Frontal cortex (tissue), 4 donors: ENCODE results near the gene PROB1. TPM values are rescaled to one million over a fixed set of nuclear protein-coding genes. Genes with fewer than 3 reads are reported as not detected.
"Not testable (repeated sequence)": the region's sequence is repeated elsewhere in the genome, so short reads cannot be mapped to it uniquely, and the experiment has no call there.

Experiments
- DNase-seq, 2 donors: peaks; one replicate each; pipeline ENCODE4 v3.0.0; 2012; ENCODE audit warnings: low spot score in 2 of 2
- FAIRE-seq: peaks from 2 replicates; lab custom pipeline; 2012; peaks lifted over from hg19 to GRCh38; lab: Jason Lieb, UNC
- total RNA-seq: library from RNA; depleted of rRNA; stranded (reverse); fragments of >200 nt; gene quantifications from one replicate; pipeline ENCODE4 v1.2.3, GENCODE V29; 2014
- donor health status: control.
- donor health status: control.
- donor health status: control.

PROB1 gene
- total RNA-seq, 1 donor from 2014 or later: under 0.01 TPM

DNA sequence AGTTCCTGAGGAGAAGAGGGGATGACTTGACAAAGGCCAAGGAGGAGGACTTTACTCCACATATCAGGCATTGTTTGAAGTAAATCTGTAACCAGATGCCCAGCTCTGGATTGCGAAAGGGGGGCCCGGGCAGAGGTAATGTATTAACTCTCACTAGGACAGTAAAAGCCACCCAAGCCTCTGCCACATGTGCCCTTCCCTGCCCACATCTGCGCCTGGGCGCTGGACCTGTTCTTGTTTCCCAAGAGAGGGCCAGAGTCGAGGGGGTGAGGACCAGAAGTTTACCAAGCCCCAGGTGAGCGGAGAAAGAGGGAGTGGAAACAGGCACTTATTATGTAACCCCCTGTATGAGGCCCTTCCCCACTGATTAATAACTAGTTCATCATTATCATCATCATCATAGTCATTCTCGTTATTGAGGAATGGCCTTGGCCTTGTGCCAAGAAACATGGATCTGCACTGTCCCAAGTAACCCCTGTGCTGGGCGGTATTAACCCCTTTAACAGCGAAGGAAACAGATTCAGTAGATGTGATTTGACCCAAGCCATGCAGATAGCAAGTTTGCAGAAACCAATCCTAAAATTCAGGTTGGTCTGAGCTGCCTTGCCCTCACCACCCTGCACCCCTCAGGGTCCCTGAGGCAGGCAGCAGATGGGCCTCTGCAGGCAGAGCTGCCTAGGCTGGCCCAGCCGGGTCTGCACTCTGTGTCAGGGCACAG is 11.5 kb downstream of the PROB1 start, which contains the start of gene SLC23A1:
SLC23A1 (minus strand) TSS at position 23 of the 718 bp plus-strand sequence. CDS start 44 bp downstream, outside the sequence.
- FAIRE-seq: no peak

DNA sequence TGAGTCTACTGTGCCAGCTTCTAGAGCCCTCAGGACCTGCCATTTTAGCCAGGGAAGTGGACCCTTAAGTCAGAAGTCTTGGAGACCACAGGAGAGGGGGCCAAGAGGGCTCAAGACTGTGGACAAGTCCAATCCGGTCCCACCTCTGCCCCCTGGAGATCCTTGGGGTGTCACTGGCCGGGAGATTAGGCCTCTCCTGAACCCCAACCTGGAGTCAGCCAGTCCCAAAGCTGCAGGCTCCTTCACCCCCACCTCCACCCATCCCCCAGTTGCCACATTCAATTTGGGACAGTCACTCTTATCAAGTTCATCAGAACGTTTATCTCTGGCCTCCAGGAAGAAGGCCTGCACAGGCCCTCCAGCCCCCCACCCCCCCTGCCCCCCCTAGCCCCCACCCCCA is 12.1 kb downstream of the PROB1 start:
- FAIRE-seq (no peak), DNase-seq (peak in 1 of 2 donors; percentile 13)

More for the DNA sequence above, 11.5 kb downstream of the PROB1 start, which contains the start of gene SLC23A1:
- DNase-seq: peak in 1 of 2 donors; percentile 14

DNA sequence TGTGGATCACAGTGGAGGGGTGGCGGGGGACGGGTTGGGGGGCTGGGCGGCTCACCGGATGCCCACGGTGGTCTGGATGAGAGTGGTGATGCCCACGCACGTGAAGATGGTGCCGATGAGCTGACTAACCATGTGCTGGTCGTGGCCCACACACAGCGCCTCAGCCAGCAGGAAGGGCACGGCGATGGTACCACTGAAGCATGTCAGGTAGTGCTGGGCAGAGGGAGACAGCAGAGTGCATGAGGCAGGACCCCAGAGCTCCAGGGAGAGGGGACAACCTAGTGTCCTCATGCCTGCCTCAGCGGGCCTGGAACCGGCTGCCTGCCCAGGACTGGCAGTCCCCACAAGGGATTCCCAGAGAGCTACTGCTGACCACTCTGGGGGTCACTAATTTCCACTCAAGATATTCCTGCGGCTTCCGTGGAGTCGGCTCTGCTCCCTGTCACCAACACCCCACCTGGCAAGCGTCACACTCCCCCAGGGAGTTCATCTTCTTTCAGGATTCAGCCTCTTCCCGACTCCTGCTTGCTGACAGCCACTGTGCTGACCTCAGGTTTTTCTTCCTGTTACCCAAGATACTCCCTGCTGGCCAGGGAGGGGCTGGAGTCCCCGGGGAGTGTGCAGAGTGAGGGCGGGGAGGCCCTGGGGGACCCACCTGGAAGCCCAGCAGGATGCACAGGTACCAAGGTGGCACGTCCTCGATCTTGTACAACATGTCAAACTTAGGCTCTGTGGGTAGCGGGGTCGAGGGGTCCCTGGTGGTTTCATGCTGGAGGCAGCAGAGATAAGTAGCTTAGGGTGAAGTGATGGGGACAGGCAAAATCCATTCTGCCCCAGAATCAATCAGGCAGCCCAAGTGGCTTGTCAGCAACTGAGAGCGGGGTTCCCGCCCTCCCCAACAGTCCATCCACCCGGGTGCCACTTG is 12.8 kb downstream of the PROB1 start:
- no peak for FAIRE-seq
- peak in 1 of 2 donors; percentile 9 for DNase-seq

DNA sequence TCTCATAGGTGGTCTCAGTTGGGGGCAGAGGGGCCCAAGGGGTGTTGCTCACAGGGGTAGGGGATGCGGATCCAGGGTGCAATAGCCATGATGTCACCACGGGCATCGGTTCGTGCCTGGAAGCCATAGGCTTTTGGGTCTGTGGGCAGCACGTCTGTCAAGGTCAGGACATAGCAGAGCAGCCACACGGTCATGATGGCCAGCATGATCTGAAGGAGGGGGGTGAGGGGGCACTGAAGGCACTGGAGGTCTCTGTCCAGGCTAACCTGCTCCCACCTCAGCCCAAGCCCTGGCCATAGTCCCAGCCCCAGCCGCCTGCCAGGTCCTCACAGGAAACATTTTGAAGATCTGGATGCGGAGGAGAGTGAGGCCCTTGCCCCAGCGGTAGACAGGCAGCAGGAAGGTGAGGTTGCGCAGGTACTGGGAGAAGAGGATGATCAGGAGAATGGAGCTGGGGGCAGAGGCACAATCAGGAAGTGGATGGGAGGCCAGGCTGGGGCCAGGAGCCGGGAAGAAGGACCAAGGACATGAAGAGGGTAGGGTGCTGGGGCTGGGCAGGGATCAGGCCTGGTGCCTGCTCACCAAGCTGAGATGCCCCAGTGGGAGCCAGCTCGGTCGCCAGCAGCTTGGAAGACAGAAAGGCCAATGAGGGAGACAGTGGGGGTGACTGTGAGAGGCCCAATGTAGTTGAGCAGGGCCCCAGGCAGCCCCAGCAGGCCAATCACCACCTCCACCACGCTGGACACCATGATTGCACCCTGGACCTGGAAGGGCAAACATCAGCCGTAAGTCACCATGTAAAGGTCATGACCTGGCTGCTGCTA is 15.1 kb downstream of the PROB1 start:
- FAIRE-seq (no peak), DNase-seq (peak in 1 of 2 donors; percentile 11)

DNA sequence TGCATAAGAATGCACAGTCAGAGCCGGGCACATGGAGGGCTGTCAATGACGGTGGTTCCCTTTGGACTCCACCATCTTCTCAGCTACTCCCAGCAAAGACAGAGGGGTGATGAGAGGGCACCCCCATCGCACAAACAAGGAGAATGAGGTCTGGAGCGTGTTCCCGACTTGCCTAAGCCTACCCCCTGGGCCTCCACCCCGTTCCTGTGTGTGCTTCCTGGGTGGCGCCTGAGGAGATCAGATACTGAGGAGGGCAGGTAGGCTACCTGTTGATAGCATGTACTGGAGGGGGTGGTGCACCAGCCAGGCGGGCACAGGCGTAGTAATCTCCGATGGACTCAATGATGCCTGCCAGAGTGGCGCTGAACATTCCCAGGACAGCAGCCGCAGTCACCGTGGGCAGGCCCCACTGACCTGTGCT is 16.0 kb downstream of the PROB1 start:
- FAIRE-seq: no peak
- DNase-seq: peak in 1 of 2 donors; percentile 20

DNA sequence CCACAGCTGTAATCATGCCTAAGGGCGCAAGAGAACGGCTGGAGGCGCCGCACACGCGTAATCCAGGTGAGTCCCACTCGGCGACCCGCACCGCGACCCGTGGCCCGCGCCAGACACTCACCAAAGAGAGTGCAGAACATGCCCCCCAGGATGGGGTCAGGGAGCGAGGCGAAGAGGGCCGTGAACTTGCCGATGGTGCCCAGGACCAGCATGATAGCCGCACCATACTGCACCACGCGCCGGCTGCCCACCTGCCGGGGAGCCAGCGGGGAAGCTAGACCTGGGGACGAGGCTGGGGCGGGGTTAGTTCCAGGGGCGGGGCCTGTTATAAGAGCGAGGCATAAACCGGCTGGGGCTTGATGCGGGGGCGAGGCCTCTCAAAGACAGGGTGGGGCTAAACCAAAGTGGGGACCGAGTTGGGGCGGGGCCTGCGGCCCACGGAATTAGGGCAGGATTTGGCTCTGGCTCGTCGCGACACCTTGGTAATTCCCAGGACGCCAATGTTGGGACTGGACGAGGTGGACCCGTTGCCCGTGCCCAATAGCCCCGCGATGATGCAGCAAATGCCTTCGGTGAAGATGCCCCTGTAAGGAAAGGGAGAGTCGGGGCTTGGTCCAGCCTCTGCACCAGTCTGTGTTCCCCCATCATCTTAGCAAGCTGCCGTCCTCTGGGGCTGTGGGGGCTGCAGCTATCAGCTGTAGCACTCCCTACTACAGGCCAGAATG is 16.6 kb downstream of the PROB1 start:
- FAIRE-seq (no peak), DNase-seq (peak in 1 of 2 donors; percentile 20)

DNA sequence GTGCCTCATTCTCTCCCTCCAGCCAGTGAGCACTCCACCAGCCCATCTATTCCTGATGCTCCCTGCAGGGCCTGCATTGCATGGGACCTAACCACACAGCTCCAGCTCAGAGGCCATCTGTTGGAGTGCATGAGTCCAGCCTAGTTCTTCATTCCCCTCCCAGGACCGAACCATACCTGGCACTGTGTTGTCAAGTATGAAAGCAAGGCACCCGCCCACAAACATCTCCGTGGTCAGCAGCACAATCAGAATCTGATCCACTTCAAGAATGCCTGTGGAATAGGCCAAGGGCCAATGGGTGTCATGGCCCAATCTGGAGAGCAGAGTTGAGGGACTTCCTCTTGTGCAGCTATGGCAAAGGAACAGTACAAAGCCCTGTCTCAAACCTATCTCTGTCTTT is 17.7 kb downstream of the PROB1 start:
- DNase-seq (peak in 1 of 2 donors; percentile 14), FAIRE-seq (no peak)

DNA sequence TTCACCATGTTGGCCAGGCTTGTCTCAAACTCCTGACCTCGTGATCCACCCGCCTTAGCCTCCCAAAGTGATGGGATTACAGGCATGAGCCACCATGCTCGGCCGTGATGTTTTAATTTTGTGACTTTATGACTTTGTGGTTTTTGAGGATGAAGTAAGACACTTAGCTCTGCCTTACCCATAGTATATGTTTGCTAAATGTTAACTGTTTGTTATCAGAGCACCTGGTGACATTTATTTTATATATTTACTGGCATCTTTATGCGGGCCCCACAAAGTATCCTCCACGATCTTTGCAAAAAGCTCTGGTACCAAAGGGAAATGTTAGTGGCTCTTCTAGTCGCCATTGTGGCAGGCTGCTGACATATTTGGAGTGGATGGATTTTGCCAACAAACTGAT is 18.5 kb downstream of the PROB1 start:
- DNase-seq (no peak), FAIRE-seq (no peak)

DNA sequence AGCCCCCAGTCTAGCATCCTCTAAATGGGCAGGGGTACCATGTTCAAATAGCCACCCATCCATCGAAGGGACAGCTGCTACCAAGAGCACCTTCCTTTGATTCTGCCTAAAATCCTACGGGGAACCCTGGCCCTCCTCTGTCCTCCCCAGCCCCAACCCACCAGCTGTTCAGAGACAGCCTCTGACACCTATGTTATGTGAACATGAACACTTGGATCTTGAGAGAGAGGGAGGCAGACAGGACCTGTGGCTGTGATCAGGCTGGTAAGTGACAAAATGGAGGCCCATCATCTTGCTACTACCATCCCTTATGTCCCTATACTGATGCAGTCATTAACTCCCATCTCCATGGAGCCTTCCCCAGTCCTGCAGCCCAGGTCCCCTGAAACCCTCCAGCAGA is 20.0 kb downstream of the PROB1 start:
- no peak for FAIRE-seq
- DNase-seq: peak in 1 of 2 donors; percentile 3

DNA sequence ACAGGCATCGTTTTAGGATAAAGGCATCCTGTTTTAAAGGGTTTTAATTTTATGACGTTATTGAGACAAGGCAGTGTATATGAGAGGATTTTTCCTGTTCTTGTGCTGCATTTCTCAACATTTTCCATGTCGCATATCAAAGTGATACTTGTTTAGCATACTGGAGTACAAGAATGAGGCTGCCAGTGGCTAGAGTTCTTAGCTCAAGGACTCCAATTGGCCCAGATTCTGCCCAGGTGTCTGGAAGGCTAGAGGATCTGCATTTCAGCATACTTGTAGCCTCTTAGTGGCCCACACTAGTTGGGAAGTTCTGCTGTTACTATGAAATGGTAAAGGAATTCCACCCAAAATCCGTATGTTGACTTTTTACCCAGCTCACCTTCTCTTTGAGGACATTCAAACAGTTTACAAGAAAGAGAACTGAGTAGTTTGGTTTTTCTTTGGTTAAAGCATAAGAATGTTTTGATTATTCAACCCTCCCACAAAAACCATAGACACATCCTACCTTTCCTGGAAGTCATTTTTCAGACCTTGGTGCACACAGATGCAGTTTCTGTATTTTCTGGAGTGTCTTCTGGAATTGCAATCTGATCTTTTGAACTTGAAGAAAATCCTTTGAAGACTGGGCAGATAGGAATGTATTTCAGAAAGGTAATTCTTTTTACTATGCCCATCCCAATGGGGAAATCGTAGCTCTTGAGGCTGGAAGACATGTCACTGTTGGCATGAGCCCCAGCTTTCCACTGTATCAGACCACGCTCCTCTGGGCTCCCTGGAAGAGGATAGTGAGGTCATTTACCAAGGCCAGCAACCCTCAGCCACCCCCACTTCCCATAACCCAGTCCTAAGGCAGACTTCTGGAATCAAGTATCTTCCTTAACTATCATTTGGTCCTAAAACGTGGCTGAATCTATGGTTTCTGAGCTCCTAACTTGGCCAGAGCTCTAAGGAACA is 23.1 kb downstream of the PROB1 start:
- DNase-seq: no peak
- FAIRE-seq: no peak

DNA sequence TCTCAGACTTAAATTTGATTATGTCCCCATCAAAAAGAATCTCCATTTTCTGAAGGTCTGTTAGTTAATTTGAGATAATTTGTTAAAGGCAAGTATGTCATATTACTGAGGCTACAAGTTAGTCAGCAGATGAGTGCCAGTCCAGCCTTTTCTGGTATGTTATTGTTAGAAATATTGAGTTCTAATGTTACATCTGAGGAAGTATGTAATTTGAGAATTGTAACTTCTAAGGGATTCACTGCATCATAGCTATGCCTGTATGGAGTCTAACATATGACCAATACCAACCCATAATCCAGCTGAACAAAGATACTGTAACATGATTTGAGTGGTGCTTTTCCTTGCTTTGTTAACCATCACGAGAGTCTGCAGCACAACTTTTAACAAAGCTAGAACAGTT is 25.7 kb downstream of the PROB1 start:
- no peak for FAIRE-seq
- DNase-seq: no peak

DNA sequence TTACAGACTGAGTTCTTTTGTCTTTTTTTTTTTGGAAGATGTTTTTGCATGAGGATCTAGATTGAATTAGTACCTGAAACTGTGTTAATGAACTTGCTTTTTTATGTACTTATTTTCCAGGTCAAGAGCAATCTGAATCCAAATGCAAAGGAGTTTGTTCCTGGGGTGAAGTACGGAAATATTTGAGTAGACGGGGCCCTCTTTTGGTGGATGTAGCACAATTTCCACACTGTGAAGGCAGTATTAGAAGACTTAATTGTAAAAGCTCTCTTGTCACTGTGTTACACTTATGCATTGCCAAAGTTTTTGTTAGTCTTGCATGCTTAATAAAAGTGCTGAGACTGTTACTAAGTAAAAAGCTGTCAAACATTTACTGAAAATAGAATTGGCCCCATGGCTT is 26.3 kb downstream of the PROB1 start:
- FAIRE-seq (no peak), DNase-seq (peak in 1 of 2 donors; percentile 5)

DNA sequence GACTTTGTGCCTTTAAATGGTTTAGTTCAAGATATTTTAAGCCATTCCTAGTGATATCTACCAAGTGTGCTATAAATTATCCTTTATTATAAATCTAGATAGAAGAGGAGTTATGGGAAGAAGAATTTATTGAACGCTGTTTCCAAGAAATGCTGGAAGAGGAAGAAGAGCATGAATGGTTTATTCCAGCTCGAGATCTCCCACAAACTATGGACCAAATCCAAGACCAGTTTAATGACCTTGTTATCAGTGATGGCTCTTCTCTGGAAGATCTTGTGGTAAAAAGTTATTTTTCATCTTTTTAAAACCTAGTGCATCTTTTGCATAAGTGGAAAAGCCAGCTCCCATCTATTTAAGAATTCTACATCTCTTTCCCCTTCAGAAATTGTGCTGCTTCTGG is 30.4 kb downstream of the PROB1 start:
- FAIRE-seq: no peak
- DNase-seq: no peak

DNA sequence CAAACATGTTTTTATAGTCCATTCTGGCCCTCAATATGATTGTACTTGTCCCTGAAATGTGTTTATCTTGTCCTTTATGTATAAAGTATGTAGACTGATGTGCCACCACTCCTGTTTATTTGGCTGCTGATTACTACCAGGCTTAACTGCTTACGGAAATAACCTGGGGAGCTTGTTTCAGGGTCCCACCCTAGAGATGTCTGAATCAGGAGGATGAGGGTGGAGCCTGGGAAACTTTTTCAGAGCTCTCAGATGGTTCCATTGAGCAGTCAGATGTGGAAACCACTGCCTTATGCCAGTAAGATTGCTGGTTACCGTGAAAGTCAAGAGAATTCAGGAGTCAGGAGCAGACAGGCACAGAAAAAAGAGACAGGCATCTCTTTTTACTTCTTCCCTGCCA is 31.0 kb downstream of the PROB1 start:
- no peak for FAIRE-seq

DNA sequence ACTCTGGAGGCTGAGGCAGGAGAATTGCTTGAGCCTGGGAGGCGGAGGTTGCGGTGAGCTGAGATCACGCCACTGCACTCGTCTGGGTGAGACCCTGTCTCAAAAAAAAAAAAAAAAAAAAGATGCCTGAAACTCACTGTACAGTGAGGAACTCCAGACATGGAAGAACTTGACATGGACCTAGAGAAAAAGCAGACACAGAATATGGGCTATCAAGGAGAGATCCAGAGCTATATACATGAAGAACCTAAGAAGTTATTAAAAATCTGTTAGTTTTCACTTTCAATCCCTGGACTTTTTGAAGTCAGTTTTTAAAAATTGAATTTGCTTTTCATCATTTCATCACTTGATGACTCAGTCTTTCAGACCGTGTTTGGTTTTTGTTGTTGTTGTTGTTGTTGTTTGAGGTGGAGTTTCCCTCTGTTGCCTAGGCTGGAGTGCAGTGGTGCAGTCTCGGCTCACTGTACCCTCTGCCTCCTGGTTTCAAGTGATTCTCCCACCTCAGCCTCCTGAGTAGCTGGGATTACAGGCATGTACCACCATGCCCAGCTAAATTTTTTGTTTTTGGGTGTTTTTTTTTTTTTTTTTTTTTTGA is 33.0 kb downstream of the PROB1 start:
- FAIRE-seq: no peak
- DNase-seq: no peak

More for the DNA sequence above, 31.0 kb downstream of the PROB1 start:
- no peak for DNase-seq

DNA sequence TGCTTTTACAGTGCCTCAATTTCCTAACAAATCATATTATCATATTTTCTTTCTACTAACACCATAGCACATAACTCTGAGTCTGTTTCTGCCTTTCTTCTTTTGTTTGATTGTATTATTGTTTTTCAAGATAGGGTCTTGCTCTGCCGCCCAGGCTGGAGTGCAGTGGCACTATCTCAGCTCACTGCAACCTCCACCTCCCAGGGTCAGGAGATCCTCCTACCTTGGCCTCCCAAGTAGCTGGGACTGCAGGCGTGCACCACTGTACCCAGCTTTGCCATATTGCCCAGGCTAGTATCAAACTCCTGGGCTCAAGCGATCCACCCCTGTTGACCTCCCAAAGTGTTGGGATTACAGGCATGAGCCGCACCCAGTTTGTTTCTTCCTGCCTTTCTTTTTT is 34.5 kb downstream of the PROB1 start:
- FAIRE-seq: no peak

DNA sequence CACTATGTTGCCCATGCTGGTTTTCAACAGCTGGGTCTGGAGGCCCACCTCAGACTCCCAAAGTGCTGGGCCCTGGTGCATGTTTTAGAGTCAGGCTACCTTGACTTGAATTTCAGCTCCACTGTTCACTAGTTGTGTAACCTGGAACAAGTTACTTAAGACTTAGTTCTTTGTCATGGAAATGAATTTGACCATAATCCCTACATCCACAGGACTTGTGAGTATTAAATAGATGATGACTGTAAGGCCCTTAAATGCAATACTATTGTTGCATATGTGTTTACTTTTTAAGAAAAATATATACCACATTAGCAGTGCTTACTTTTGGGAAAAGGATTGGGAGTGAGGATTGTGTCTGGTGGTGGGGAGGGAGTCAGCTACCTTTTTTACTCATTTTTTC is 36.8 kb downstream of the PROB1 start:
- DNase-seq (no peak), FAIRE-seq (no peak)

More for the DNA sequence above, 34.5 kb downstream of the PROB1 start:
- DNase-seq: no peak

DNA sequence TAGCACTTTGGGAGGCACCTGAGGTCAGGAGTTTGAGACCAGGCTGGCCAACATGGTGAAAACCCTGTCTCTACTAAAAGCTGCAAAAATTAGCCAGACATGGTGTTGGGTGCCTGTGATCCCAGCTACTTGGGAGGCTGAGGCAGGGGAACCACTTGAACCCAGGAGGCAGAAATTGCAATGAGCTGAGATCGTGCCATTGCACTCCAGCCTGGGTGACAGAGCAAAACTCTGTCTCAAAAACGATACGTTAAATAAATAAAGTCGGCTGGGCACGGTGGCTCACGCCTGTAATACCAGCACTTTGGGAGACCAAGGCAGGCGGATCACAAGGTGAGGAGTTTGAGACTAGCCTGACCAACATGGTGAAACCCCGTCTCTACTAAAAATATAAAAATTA is 39.0 kb downstream of the PROB1 start:
- DNase-seq, FAIRE-seq: not testable (repeated sequence)
